Measurements from ENCODE around the gene POU6F2.

GRCh38 chr7:39294022-39294421 lies 316.3 kb downstream of the POU6F2 start:
- TF ChIP-seq MAZ (IDR thresholded peaks at IDR 0.05; ENCODE audit: borderline replicate concordance, low read depth, low read length) (no peak), MAX (IDR thresholded peaks at IDR 0.05) (no peak), RFX5 (IDR thresholded peaks at IDR 0.05) (no peak), CBX8 (IDR thresholded peaks at IDR 0.05) (no peak), RARB (CRISPR knock-in tag; IDR thresholded peaks at IDR 0.05) (no peak), EP300 (IDR thresholded peaks at IDR 0.05) (no peak), TFCP2L1 (CRISPR knock-in tag; IDR thresholded peaks at IDR 0.05) (no peak), REST (IDR thresholded peaks at IDR 0.05) (no peak), ESRRA (IDR thresholded peaks at IDR 0.05; ENCODE audit: borderline replicate concordance, low read length) (no peak)
